GM12874 (cell line): ENCODE measurements around the gene GABRB1.

Experiments used
- CTCF ChIP-seq: IDR thresholded peaks from 2 replicates; pipeline ENCODE4 v1.5.1; 2011; ENCODE audit warnings: low read depth, mild to moderate bottlenecking, control low read depth, low read length, moderate library complexity; ENCODE audit not compliant: insufficient read depth

Gene GABRB1

GRCh38 chr4:47110546-47111132 is 79.3 kb downstream of the GABRB1 start:
- TF ChIP-seq CTCF = no peak

GRCh38 chr4:47118192-47118929 is 87.0 kb downstream of the GABRB1 start:
- no peak for TF ChIP-seq CTCF

- TF ChIP-seq CTCF = no peak
Measured at GRCh38 chr4:47120783-47121182, 89.4 kb downstream of the GABRB1 start.

GRCh38 chr4:47122592-47123291 is 91.4 kb downstream of the GABRB1 start:
- peak; percentile 86 for TF ChIP-seq CTCF

- TF ChIP-seq CTCF = no peak
Measured at GRCh38 chr4:47128991-47129390, 97.6 kb downstream of the GABRB1 start.

GRCh38 chr4:47135210-47135609 is 103.8 kb downstream of the GABRB1 start:
- no peak for TF ChIP-seq CTCF

GRCh38 chr4:47143261-47143660 is 111.9 kb downstream of the GABRB1 start:
- no peak for TF ChIP-seq CTCF
